Caki2 (cell line): ENCODE results near the gene ZNF593OS. TPM values are rescaled to one million over a fixed set of nuclear protein-coding genes. Genes with fewer than 3 reads are reported as not detected.

Source experiments
- DNase-seq: peaks from one replicate; pipeline ENCODE4 v3.0.0-alpha.2; 2015; ENCODE audit warnings: low read depth
- in situ Hi-C: cut with HindIII; loops from 2 replicates; pipeline ENCODE4 v1.10.0; 2016; ENCODE audit warnings: low sequenced_read_pairs, low pct_unique_long_range_greater_than_20kb, mixed read lengths
- total RNA-seq: library from RNA; depleted of rRNA; stranded (reverse); fragments of >200 nt; shearing (Covaris generic); gene quantifications from 2 replicates; pipeline ENCODE4 v1.2.3, GENCODE V29; 2014; ENCODE audit warnings: low replicate concordance

The ZNF593OS gene
- total RNA-seq, 1 experiment from 2014 or later, result not detected

- in situ Hi-C loops, result no loop called here
- no peak for DNase-seq
Measured at GRCh38 chr1:26142159-26142558, 29.5 kb downstream of the ZNF593OS start.

GRCh38 chr1:26138974-26139558 is 32.6 kb downstream of the ZNF593OS start:
- in situ Hi-C loops, result no loop called here
- no peak for DNase-seq

GRCh38 chr1:26134466-26134865 is 37.2 kb downstream of the ZNF593OS start:
- in situ Hi-C loops, result no loop called here
- no peak for DNase-seq

GRCh38 chr1:26132834-26133167 is 38.8 kb downstream of the ZNF593OS start:
- no peak for DNase-seq
- in situ Hi-C loops, result no loop called here

- in situ Hi-C loops, result no loop called here
- no peak for DNase-seq
Measured at GRCh38 chr1:26132128-26132833, 39.4 kb downstream of the ZNF593OS start.

GRCh38 chr1:26130695-26131094 is 40.9 kb downstream of the ZNF593OS start:
- in situ Hi-C loops, result no loop called here
- no peak for DNase-seq

- no peak for DNase-seq
- in situ Hi-C loops, result no loop called here
Measured at GRCh38 chr1:26129778-26130177, 41.9 kb downstream of the ZNF593OS start.

GRCh38 chr1:26127235-26128163 is 44.1 kb downstream of the ZNF593OS start:
- in situ Hi-C loops, result no loop called here
- no peak for DNase-seq

GRCh38 chr1:26126321-26127084 is 45.1 kb downstream of the ZNF593OS start:
- DNase-seq, result peak; percentile 96
- in situ Hi-C loops, result no loop called here

GRCh38 chr1:26125946-26126320 is 45.7 kb downstream of the ZNF593OS start:
- in situ Hi-C loops, result no loop called here
- no peak for DNase-seq

- DNase-seq, result no peak
- in situ Hi-C loops, result no loop called here
Measured at GRCh38 chr1:26125382-26125781, 46.2 kb downstream of the ZNF593OS start.

GRCh38 chr1:26124418-26125331 is 47.0 kb downstream of the ZNF593OS start:
- DNase-seq, result no peak
- in situ Hi-C loops, result no loop called here

GRCh38 chr1:26122988-26123973 is 48.4 kb downstream of the ZNF593OS start:
- DNase-seq, result peak; percentile 84
- in situ Hi-C loops, result no loop called here

- peak; percentile 64 for DNase-seq
- in situ Hi-C loops, result no loop called here
Measured at GRCh38 chr1:26121854-26122773, 49.5 kb downstream of the ZNF593OS start.

GRCh38 chr1:26119892-26120608 is 51.6 kb downstream of the ZNF593OS start:
- no peak for DNase-seq
- in situ Hi-C loops, result no loop called here
